ENCODE results near the gene CTRL.

CTRL gene

GRCh38 chr16:67936124-67936879 lies 4.6 kb upstream of the CTRL start, which contains the start of gene PSMB10:
Gene PSMB10 (minus strand): TSS chr16:67936850. CDS start chr16:67936749, 101 bp downstream.
- peak within 1 kb of the TSS; percentile 100 for H3K56ac ChIP-seq (ENCODE audit: low read length)
- peaks cover 12% of the 10 kb centered on the region for H3K4me1 ChIP-seq (ENCODE audit: control insufficient read depth, low read depth, low read length)
- H2AK5ac ChIP-seq (ENCODE audit: low read length), result no peak within 1 kb of the TSS
- H3K4me2 ChIP-seq (ENCODE audit: low read length), result peak within 1 kb of the TSS; percentile 73
- H3K27ac ChIP-seq (ENCODE audit: low read depth, low read length), result peak within 1 kb of the TSS; percentile 24
- peak within 1 kb of the TSS; percentile 3 for H3K4ac ChIP-seq (ENCODE audit: low read depth, low read length)
- no peak within 1 kb of the TSS for H2BK120ac ChIP-seq (ENCODE audit: low read depth, low read length)
- no peak within 1 kb of the TSS for H2BK15ac ChIP-seq (replicated peaks; ENCODE audit: low read depth)
- H3K23ac ChIP-seq (ENCODE audit: low read length), result peak within 1 kb of the TSS; percentile 81
- H3K79me1 ChIP-seq (ENCODE audit: low read length), result peaks cover 6% of the 10 kb centered on the region
- H3K18ac ChIP-seq (ENCODE audit: low read length), result peak within 1 kb of the TSS; percentile 34
- no peak within 1 kb of the TSS for H4K5ac ChIP-seq (ENCODE audit: low read length)
- H3K27me3 ChIP-seq (ENCODE audit: insufficient read depth, low read length, poor library complexity), result no peaks in the 10 kb centered on the region
- H4K8ac ChIP-seq (ENCODE audit: low read depth, low read length), result no peak within 1 kb of the TSS
- H3K36me3 ChIP-seq (ENCODE audit: control insufficient read depth, insufficient read depth, low read length), result no peaks in the 10 kb centered on the region
- H3K9ac ChIP-seq (ENCODE audit: low read length), result peak within 1 kb of the TSS; percentile 98
- peak; percentile 41 for DNase-seq
- WGBS (ENCODE audit: extremely low coverage, insufficient coverage, low lambda C conversion rate), result no CpG with 5 or more reads among the region's 54 CpGs
- H3K79me2 ChIP-seq (ENCODE audit: control insufficient read depth, insufficient read depth, low read length), result no peaks in the 10 kb centered on the region
- peak within 1 kb of the TSS; percentile 92 for H3K4me3 ChIP-seq (ENCODE audit: low read length)
- H2BK5ac ChIP-seq (ENCODE audit: low read length), result peak within 1 kb of the TSS; percentile 65

- peak overlapping the region; percentile 87 for H3K23ac ChIP-seq (ENCODE audit: low read length)
- peak overlapping the region; percentile 92 for H3K4me3 ChIP-seq (ENCODE audit: low read length)
- no peaks in the 10 kb centered on the region for H3K27me3 ChIP-seq (ENCODE audit: insufficient read depth, low read length, poor library complexity)
- H2BK120ac ChIP-seq (ENCODE audit: low read depth, low read length), result no peak overlapping the region
- H2AK5ac ChIP-seq (ENCODE audit: low read length), result peak overlapping the region; percentile 15
- H3K79me1 ChIP-seq (ENCODE audit: low read length), result peaks cover 6% of the 10 kb centered on the region
- peak overlapping the region; percentile 34 for H3K18ac ChIP-seq (ENCODE audit: low read length)
- peak overlapping the region; percentile 65 for H2BK5ac ChIP-seq (ENCODE audit: low read length)
- no peak overlapping the region for H2BK15ac ChIP-seq (replicated peaks; ENCODE audit: low read depth)
- peak overlapping the region; percentile 24 for H3K27ac ChIP-seq (ENCODE audit: low read depth, low read length)
- H3K4me1 ChIP-seq (ENCODE audit: control insufficient read depth, low read depth, low read length), result peaks cover 12% of the 10 kb centered on the region
- peak overlapping the region; percentile 3 for H3K4ac ChIP-seq (ENCODE audit: low read depth, low read length)
- H3K4me2 ChIP-seq (ENCODE audit: low read length), result peak overlapping the region; percentile 73
- no peaks in the 10 kb centered on the region for H3K79me2 ChIP-seq (ENCODE audit: control insufficient read depth, insufficient read depth, low read length)
- H3K56ac ChIP-seq (ENCODE audit: low read length), result peak overlapping the region; percentile 100
- WGBS (ENCODE audit: extremely low coverage, insufficient coverage, low lambda C conversion rate), result no CpG with 5 or more reads among the region's 55 CpGs
- H4K8ac ChIP-seq (ENCODE audit: low read depth, low read length), result no peak overlapping the region
- H3K36me3 ChIP-seq (ENCODE audit: control insufficient read depth, insufficient read depth, low read length), result no peaks in the 10 kb centered on the region
- peak overlapping the region; percentile 98 for H3K9ac ChIP-seq (ENCODE audit: low read length)
- H4K5ac ChIP-seq (ENCODE audit: low read length), result no peak overlapping the region
- DNase-seq, result peak; percentile 99
Measured at GRCh38 chr16:67935402-67936123, 3.9 kb upstream of the CTRL start.

DNA sequence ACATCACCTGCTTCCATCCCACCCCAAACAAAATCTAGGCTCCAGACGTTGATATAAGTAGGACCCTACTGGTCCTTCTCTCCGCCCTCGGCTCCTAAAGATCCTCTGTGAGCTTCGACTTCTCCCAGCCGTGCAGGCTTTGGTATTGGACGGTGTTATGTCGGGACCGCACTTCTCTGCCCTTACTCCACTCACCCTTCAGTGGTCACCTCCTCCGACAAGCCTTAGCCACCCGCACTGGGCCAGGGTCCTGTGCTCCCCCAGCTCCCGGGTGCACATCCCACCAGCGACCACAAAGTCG lies 3.4 kb upstream of the CTRL start:
- no peaks in the 10 kb centered on the region for H3K36me3 ChIP-seq (ENCODE audit: control insufficient read depth, insufficient read depth, low read length)
- WGBS (ENCODE audit: extremely low coverage, insufficient coverage, low lambda C conversion rate), result no CpG with 5 or more reads among the region's 13 CpGs
- H2BK15ac ChIP-seq (replicated peaks; ENCODE audit: low read depth), result no peak overlapping the region
- H2BK5ac ChIP-seq (ENCODE audit: low read length), result no peak overlapping the region
- no peak overlapping the region for H3K27ac ChIP-seq (ENCODE audit: low read depth, low read length)
- peak overlapping the region; percentile 86 for H3K9ac ChIP-seq (ENCODE audit: low read length)
- H3K23ac ChIP-seq (ENCODE audit: low read length), result peak overlapping the region; percentile 87
- H4K8ac ChIP-seq (ENCODE audit: low read depth, low read length), result no peak overlapping the region
- no peaks in the 10 kb centered on the region for H3K79me2 ChIP-seq (ENCODE audit: control insufficient read depth, insufficient read depth, low read length)
- H3K79me1 ChIP-seq (ENCODE audit: low read length), result peaks cover 6% of the 10 kb centered on the region
- peak overlapping the region; percentile 15 for H2AK5ac ChIP-seq (ENCODE audit: low read length)
- peaks cover 12% of the 10 kb centered on the region for H3K4me1 ChIP-seq (ENCODE audit: control insufficient read depth, low read depth, low read length)
- H3K56ac ChIP-seq (ENCODE audit: low read length), result peak overlapping the region; percentile 82
- no peak overlapping the region for H3K4ac ChIP-seq (ENCODE audit: low read depth, low read length)
- peak overlapping the region; percentile 45 for H3K4me2 ChIP-seq (ENCODE audit: low read length)
- no peak overlapping the region for H4K5ac ChIP-seq (ENCODE audit: low read length)
- H2BK120ac ChIP-seq (ENCODE audit: low read depth, low read length), result no peak overlapping the region
- no peaks in the 10 kb centered on the region for H3K27me3 ChIP-seq (ENCODE audit: insufficient read depth, low read length, poor library complexity)
- H3K18ac ChIP-seq (ENCODE audit: low read length), result no peak overlapping the region
- DNase-seq, result no peak
- H3K4me3 ChIP-seq (ENCODE audit: low read length), result peak overlapping the region; percentile 19

DNA sequence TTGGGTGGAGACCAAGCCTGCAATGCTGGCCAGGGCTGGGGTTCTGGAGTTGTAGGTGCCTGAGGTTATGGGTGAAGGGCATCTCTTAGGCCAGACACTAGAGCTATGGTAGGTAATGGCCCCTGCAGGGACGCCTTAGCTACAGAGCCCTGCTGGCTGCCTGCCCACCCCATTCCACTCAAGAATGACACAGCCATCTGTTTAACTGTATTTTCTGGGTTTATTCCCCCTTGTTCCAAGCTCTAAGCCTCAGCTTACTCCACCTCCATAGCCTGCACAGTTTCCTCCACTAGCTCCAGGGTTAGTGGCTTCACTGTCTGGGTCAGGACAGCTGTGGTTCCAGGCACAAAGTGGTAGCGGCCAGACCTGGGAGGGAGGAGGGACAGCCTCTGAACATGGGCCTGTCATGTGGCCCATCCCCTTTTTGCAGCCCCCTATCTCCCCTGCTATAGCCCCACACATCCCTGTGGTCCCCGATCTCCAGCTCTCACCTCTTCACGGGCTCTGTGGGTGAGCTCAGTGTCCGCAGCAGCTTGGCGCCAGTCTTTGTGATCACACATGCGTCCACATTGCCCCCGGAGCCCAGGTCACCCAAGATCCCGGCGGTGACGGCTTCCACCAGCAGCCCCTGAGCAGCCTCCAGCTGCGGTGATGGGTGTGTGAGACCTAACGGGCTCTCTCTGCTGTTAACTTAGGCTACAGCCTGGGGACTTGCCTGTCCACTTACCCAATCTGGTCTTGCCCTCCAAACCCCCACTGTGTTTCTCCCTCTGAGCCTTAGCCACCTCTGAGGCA lies 2.8 kb upstream of the CTRL start:
- Histone ChIP-seq H2BK5ac (ENCODE audit: low read length) (no peak overlapping the region), H2BK120ac (ENCODE audit: low read depth, low read length) (no peak overlapping the region), H4K5ac (ENCODE audit: low read length) (no peak overlapping the region), H3K79me2 (ENCODE audit: control insufficient read depth, insufficient read depth, low read length) (no peaks in the 10 kb centered on the region), H3K27me3 (ENCODE audit: insufficient read depth, low read length, poor library complexity) (no peaks in the 10 kb centered on the region), H3K36me3 (ENCODE audit: control insufficient read depth, insufficient read depth, low read length) (no peaks in the 10 kb centered on the region), H3K79me1 (ENCODE audit: low read length) (peaks cover 6% of the 10 kb centered on the region), H3K56ac (ENCODE audit: low read length) (peak overlapping the region; percentile 82), H3K18ac (ENCODE audit: low read length) (no peak overlapping the region), H3K23ac (ENCODE audit: low read length) (peak overlapping the region; percentile 87), H3K4me1 (ENCODE audit: control insufficient read depth, low read depth, low read length) (peaks cover 12% of the 10 kb centered on the region), H3K4me2 (ENCODE audit: low read length) (peak overlapping the region; percentile 45), H2AK5ac (ENCODE audit: low read length) (no peak overlapping the region), H3K27ac (ENCODE audit: low read depth, low read length) (no peak overlapping the region), H4K8ac (ENCODE audit: low read depth, low read length) (no peak overlapping the region), H3K4ac (ENCODE audit: low read depth, low read length) (no peak overlapping the region), H3K4me3 (ENCODE audit: low read length) (peak overlapping the region; percentile 19), H2BK15ac (replicated peaks; ENCODE audit: low read depth) (no peak overlapping the region), H3K9ac (ENCODE audit: low read length) (peak overlapping the region; percentile 86)
- no peak for DNase-seq
- WGBS (ENCODE audit: extremely low coverage, insufficient coverage, low lambda C conversion rate), result no CpG with 5 or more reads among the region's 13 CpGs

DNA sequence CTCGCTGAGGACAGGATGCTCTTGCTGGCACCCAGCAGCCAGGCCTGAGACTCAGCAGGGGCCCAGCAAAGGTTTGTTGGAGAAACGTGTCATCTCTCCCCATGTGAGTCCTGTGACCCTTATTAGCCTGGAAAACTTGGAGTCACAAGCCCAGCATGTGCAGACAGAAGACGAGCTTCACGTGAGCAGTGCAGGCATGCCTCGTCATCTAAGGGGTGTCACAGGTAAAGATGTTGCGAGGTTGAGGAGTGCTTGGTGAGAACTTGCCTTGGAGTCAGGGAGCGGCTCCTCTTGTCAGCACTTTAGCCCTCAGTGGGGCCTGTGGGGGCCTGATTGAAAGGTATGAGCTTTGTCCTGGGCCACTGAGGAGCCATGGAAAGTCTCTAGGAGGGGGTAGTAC lies 2.1 kb upstream of the CTRL start:
- Histone ChIP-seq H3K18ac (ENCODE audit: low read length) (no peak overlapping the region), H3K23ac (ENCODE audit: low read length) (no peak overlapping the region), H4K8ac (ENCODE audit: low read depth, low read length) (no peak overlapping the region), H3K56ac (ENCODE audit: low read length) (no peak overlapping the region), H2BK5ac (ENCODE audit: low read length) (no peak overlapping the region), H3K4me3 (ENCODE audit: low read length) (no peak overlapping the region), H3K27me3 (ENCODE audit: insufficient read depth, low read length, poor library complexity) (no peaks in the 10 kb centered on the region), H3K9ac (ENCODE audit: low read length) (no peak overlapping the region), H4K5ac (ENCODE audit: low read length) (no peak overlapping the region), H2AK5ac (ENCODE audit: low read length) (no peak overlapping the region), H3K4me1 (ENCODE audit: control insufficient read depth, low read depth, low read length) (peaks cover 12% of the 10 kb centered on the region), H3K27ac (ENCODE audit: low read depth, low read length) (no peak overlapping the region), H2BK15ac (replicated peaks; ENCODE audit: low read depth) (no peak overlapping the region), H3K79me1 (ENCODE audit: low read length) (peaks cover 6% of the 10 kb centered on the region), H3K36me3 (ENCODE audit: control insufficient read depth, insufficient read depth, low read length) (no peaks in the 10 kb centered on the region), H3K79me2 (ENCODE audit: control insufficient read depth, insufficient read depth, low read length) (no peaks in the 10 kb centered on the region), H2BK120ac (ENCODE audit: low read depth, low read length) (no peak overlapping the region), H3K4ac (ENCODE audit: low read depth, low read length) (no peak overlapping the region), H3K4me2 (ENCODE audit: low read length) (no peak overlapping the region)
- WGBS (ENCODE audit: extremely low coverage, insufficient coverage, low lambda C conversion rate), result no CpG with 5 or more reads among the region's 7 CpGs
- no peak for DNase-seq
